ENCODE measurements around the gene VEZF1. TPM values are rescaled to one million over a fixed set of nuclear protein-coding genes. Genes with fewer than 3 reads are reported as not detected.
A peak's percentile ranks its signal among the peaks of the same experiment; 100 is the strongest.

The VEZF1 gene
- total RNA-seq, 2 donors from 2014 or later, result 65.9 to 77.1 TPM

- H3K27ac ChIP-seq, result peak overlapping the region; percentile 99
- peaks cover 0 to 43% of the 10 kb centered on the region in 2 donors for H3K4me1 ChIP-seq
- peak overlapping the region; percentile 78 to 79 for H3K4me3 ChIP-seq
- no peak for TF ChIP-seq CTCF (IDR thresholded peaks at IDR 0.05)
- H3K27me3 ChIP-seq, result no peaks in the 10 kb centered on the region
- H3K9me3 ChIP-seq, result no peaks in the 10 kb centered on the region
- peaks cover 44% of the 10 kb centered on the region for H3K36me3 ChIP-seq
- no peak for DNase-seq (ENCODE audit: low spot score)
These were observed 17.9 kb upstream of the VEZF1 start for GRCh38 chr17:58005728-58006559.

- DNase-seq (ENCODE audit: low spot score), result no peak
- no peak for TF ChIP-seq CTCF (IDR thresholded peaks at IDR 0.05)
- H3K4me3 ChIP-seq, result peak overlapping the region; percentile 78 to 79
- no peaks in the 10 kb centered on the region for H3K27me3 ChIP-seq
- H3K27ac ChIP-seq, result peak overlapping the region; percentile 99
- H3K4me1 ChIP-seq, result peaks cover 0 to 43% of the 10 kb centered on the region in 2 donors
- no peaks in the 10 kb centered on the region for H3K9me3 ChIP-seq
- H3K36me3 ChIP-seq, result peaks cover 52% of the 10 kb centered on the region
These were observed 17.1 kb upstream of the VEZF1 start for GRCh38 chr17:58005031-58005727.

- Histone ChIP-seq H3K4me3 (no peak overlapping the region), H3K36me3 (peaks cover 55% of the 10 kb centered on the region), H3K9me3 (no peaks in the 10 kb centered on the region), H3K4me1 (peaks cover 0 to 43% of the 10 kb centered on the region in 2 donors), H3K27me3 (no peaks in the 10 kb centered on the region), H3K27ac (no peak overlapping the region)
- DNase-seq (ENCODE audit: low spot score), result no peak
- TF ChIP-seq CTCF (IDR thresholded peaks at IDR 0.05), result no peak
These were observed 16.0 kb upstream of the VEZF1 start for GRCh38 chr17:58004060-58004459.

GRCh38 chr17:58002973-58003372 is 14.9 kb upstream of the VEZF1 start:
- no peaks in the 10 kb centered on the region for H3K9me3 ChIP-seq
- peaks cover 55% of the 10 kb centered on the region for H3K36me3 ChIP-seq
- H3K4me3 ChIP-seq, result no peak overlapping the region
- no peak for TF ChIP-seq CTCF (IDR thresholded peaks at IDR 0.05)
- DNase-seq (ENCODE audit: low spot score), result no peak
- no peak overlapping the region for H3K27ac ChIP-seq
- peaks cover 0 to 39% of the 10 kb centered on the region in 2 donors for H3K4me1 ChIP-seq
- H3K27me3 ChIP-seq, result no peaks in the 10 kb centered on the region

- no peak for DNase-seq (ENCODE audit: low spot score)
- no peak overlapping the region for H3K4me3 ChIP-seq
- no peak overlapping the region for H3K27ac ChIP-seq
- H3K9me3 ChIP-seq, result no peaks in the 10 kb centered on the region
- no peaks in the 10 kb centered on the region for H3K27me3 ChIP-seq
- TF ChIP-seq CTCF (IDR thresholded peaks at IDR 0.05), result no peak
- H3K4me1 ChIP-seq, result peaks cover 0 to 36% of the 10 kb centered on the region in 2 donors
- H3K36me3 ChIP-seq, result peaks cover 59% of the 10 kb centered on the region
These were observed 14.3 kb upstream of the VEZF1 start for GRCh38 chr17:58002154-58002948.

Measured in right atrium auricular region (tissue), 2 donors.